Liver (tissue), 9 donors: ENCODE results near the gene RASSF10. TPM values are rescaled to one million over a fixed set of nuclear protein-coding genes. Genes with fewer than 3 reads are reported as not detected.

Experiments
- DNase-seq: peaks from one replicate; pipeline ENCODE4 v3.0.0-alpha.2; 2017; ENCODE audit warnings: low spot score
- H3K27ac ChIP-seq, 2 donors: one replicate each; pipeline ENCODE4 v1.7.0; 2013; ENCODE audit warnings: inconsistent platforms in 2 of 2, low read length in 2 of 2, control low read depth in 1 of 2, low read depth in 1 of 2, mild to moderate bottlenecking in 1 of 2
- H3K27me3 ChIP-seq, 4 donors: one replicate each; pipeline versions ENCODE4 v1.6.1 to v1.7.0; 2013; ENCODE audit warnings: low read length in 3 of 4, inconsistent platforms in 1 of 4, mild to moderate bottlenecking in 1 of 4, moderate library complexity in 1 of 4; ENCODE audit not compliant: control insufficient read depth in 4 of 4, insufficient read depth in 4 of 4
- H3K36me3 ChIP-seq, 4 donors: one replicate each; pipeline versions ENCODE4 v1.6.1 to v1.7.0; 2013; ENCODE audit warnings: low read length in 3 of 4, mild to moderate bottlenecking in 3 of 4, low read depth in 1 of 4, moderate library complexity in 1 of 4; ENCODE audit not compliant: control insufficient read depth in 4 of 4, insufficient read depth in 3 of 4
- H3K4me1 ChIP-seq, 4 donors: one replicate each; pipeline versions ENCODE4 v1.6.1 to v1.7.0; 2013; ENCODE audit warnings: low read length in 3 of 4, mild to moderate bottlenecking in 3 of 4, moderate library complexity in 1 of 4; ENCODE audit not compliant: control insufficient read depth in 4 of 4, insufficient read depth in 4 of 4
- H3K4me3 ChIP-seq, 3 donors: one replicate each; pipeline versions ENCODE4 v1.6.1 to v1.7.0; 2013; ENCODE audit warnings: low read length in 3 of 3, control low read depth in 1 of 3, low read depth in 1 of 3, mild to moderate bottlenecking in 1 of 3
- H3K9ac ChIP-seq, 2 donors: one replicate each; pipeline ENCODE4 v1.7.0; 2013; ENCODE audit warnings: low read length in 2 of 2, mild to moderate bottlenecking in 2 of 2, moderate library complexity in 2 of 2, control low read depth in 1 of 2, low read depth in 1 of 2
- H3K9me3 ChIP-seq, 4 donors: one replicate each; pipeline versions ENCODE4 v1.6.1 to v1.7.0; 2013; ENCODE audit warnings: low read length in 3 of 4; ENCODE audit not compliant: control insufficient read depth in 4 of 4
- CTCF ChIP-seq: fragments of 150-350 bp; IDR thresholded peaks from 2 replicates; pipeline ENCODE4 v1.5.1; 2017; ENCODE audit warnings: improper control_type of control experiment, low read depth, low read length; ENCODE audit not compliant: missing input control
- EGR1 ChIP-seq, 2 donors: IDR thresholded peaks; 2 replicates each; pipeline ENCODE4 v1.6.1; 2016 to 2018; ENCODE audit warnings: antibody characterized with exemption in 2 of 2, low read depth in 2 of 2
- FOXA2 ChIP-seq: IDR thresholded peaks from 2 replicates; pipeline ENCODE4 v1.6.1; 2016; ENCODE audit warnings: antibody characterized with exemption
- GABPA ChIP-seq, 2 donors: IDR thresholded peaks in 1 of 2; conservative IDR thresholded peaks in 1 of 2; 2 replicates each; pipeline ENCODE4 v1.6.1; 2016; ENCODE audit warnings: antibody characterized with exemption in 2 of 2, mild to moderate bottlenecking in 1 of 2, moderate library complexity in 1 of 2
- HNF4A ChIP-seq, 2 donors: conservative IDR thresholded peaks; 2 replicates each; pipeline ENCODE4 v1.6.1; 2016; ENCODE audit warnings: antibody characterized with exemption in 2 of 2, mild to moderate bottlenecking in 2 of 2
- HNF4G ChIP-seq: IDR thresholded peaks from 2 replicates; pipeline ENCODE4 v1.6.1; 2016; ENCODE audit warnings: antibody characterized with exemption
- MAX ChIP-seq: IDR thresholded peaks from 2 replicates; pipeline ENCODE4 v1.6.1; 2016; ENCODE audit warnings: antibody characterized with exemption
- NR2F2 ChIP-seq: IDR thresholded peaks from 2 replicates; pipeline ENCODE4 v1.6.1; 2016; ENCODE audit warnings: antibody characterized with exemption
- REST ChIP-seq: IDR thresholded peaks from 2 replicates; pipeline ENCODE4 v1.6.1; 2016; ENCODE audit warnings: antibody characterized with exemption, mild to moderate bottlenecking
- RXRA ChIP-seq, 2 donors: IDR thresholded peaks; 2 replicates each; pipeline ENCODE4 v1.6.1; 2017 to 2018; ENCODE audit warnings: antibody characterized with exemption in 2 of 2, mild to moderate bottlenecking in 1 of 2
- SP1 ChIP-seq: IDR thresholded peaks from 2 replicates; pipeline ENCODE4 v1.6.1; 2018; ENCODE audit warnings: antibody characterized with exemption, mild to moderate bottlenecking
- TAF1 ChIP-seq: conservative IDR thresholded peaks from 2 replicates; pipeline ENCODE4 v1.6.1; 2016; ENCODE audit warnings: antibody characterized with exemption, mild to moderate bottlenecking
- YY1 ChIP-seq: IDR thresholded peaks from 2 replicates; pipeline ENCODE4 v1.6.1; 2016; ENCODE audit warnings: antibody characterized with exemption, mild to moderate bottlenecking
- WGBS: extraction: QIAGEN DNeasy Blood & Tissue Kit; methylation state at CpG from one replicate; pipeline ENCODE4 v1.1.7; 2013; 5-methylcytosine and 5-hydroxymethylcytosine counted together
- polyA plus RNA-seq, 2 donors: library from polyadenylated mRNA; stranded (reverse) in 1 of 2; unstranded in 1 of 2; fragments of 200-250 nt in 1 of 2; fragments of >200 nt in 1 of 2; fragmentation: Nextera tagmentation in 1 of 2; extraction: Ambion mirVana in 1 of 2; gene quantifications; one replicate each; pipeline versions ENCODE4 v1.2.1 to v1.2.3, GENCODE V29; 2013 to 2015
- total RNA-seq, 2 donors: library from RNA; depleted of rRNA; stranded (reverse); fragments of >200 nt; gene quantifications; one replicate each; pipeline ENCODE4 v1.2.3, GENCODE V29; 2014
- TF ChIP-seq, protein P1 (sequence below): IDR thresholded peaks from 2 replicates; pipeline ENCODE4 v1.6.1; 2016; ENCODE audit warnings: antibody characterized with exemption
- TF ChIP-seq, protein P2 (sequence below): IDR thresholded peaks from 2 replicates; pipeline ENCODE4 v1.6.1; 2016; ENCODE audit warnings: antibody characterized with exemption
- donor health status: healthy.
- donor health status: healthy.
- donor health status: healthy.
- donor health status: healthy.
- donor health status: healthy.

RASSF10 gene
- total and polyA plus RNA-seq, 4 donors = 0.03 to 1.9 (median 0.08) TPM; not detected in 1

GRCh38 chr11:13008061-13008435 lies 1.1 kb upstream of the RASSF10 start (continued):
- peak in 1 of 2 donors; percentile 88 for TF ChIP-seq HNF4A (conservative IDR thresholded peaks at IDR 0.05)
- peak; percentile 81 for TF ChIP-seq FOXA2
- no peak for TF ChIP-seq GABPA (IDR thresholded peaks at IDR 0.05 in 1 of 2, conservative IDR thresholded peaks at IDR 0.05 in 1 of 2)
- TF ChIP-seq HNF4G = no peak

DNA sequence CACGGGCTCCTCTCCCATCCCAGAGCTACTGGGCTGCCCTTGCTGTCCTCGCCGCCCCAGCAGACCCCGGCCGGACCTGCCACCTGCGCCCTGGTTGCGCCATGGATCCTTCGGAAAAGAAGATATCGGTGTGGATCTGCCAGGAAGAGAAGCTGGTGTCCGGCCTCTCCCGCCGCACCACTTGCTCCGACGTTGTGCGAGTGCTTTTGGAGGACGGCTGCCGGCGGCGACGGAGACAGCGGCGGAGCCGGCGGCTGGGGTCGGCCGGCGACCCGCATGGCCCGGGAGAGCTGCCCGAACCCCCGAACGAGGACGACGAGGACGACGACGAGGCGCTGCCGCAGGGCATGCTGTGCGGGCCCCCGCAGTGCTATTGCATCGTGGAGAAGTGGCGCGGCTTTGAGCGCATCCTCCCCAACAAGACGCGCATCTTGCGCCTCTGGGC lies 382 bp downstream of the RASSF10 start:
- DNase-seq = no peak
- no peak overlapping the region for H3K9ac ChIP-seq
- H3K4me3 ChIP-seq = peak overlapping the region in 1 of 3 donors; percentile 9
- H3K27ac ChIP-seq = no peak overlapping the region
- peaks cover 25 to 52% (median 42%) of the 10 kb centered on the region in 4 donors for H3K4me1 ChIP-seq
- TF ChIP-seq RXRA (IDR thresholded peaks at IDR 0.05) (no peak), CTCF (no peak), EGR1 (IDR thresholded peaks at IDR 0.05; ENCODE audit: low read depth in 2 of 2) (no peak), MAX (no peak), TAF1 (no peak), YY1 (no peak), NR2F2 (no peak), HNF4G (no peak), FOXA2 (no peak), REST (no peak), HNF4A (conservative IDR thresholded peaks at IDR 0.05) (no peak), SP1 (no peak)
- TF ChIP-seq, protein P1, sequence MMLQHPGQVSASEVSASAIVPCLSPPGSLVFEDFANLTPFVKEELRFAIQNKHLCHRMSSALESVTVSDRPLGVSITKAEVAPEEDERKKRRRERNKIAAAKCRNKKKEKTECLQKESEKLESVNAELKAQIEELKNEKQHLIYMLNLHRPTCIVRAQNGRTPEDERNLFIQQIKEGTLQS = no peak
- TF ChIP-seq, protein P2, sequence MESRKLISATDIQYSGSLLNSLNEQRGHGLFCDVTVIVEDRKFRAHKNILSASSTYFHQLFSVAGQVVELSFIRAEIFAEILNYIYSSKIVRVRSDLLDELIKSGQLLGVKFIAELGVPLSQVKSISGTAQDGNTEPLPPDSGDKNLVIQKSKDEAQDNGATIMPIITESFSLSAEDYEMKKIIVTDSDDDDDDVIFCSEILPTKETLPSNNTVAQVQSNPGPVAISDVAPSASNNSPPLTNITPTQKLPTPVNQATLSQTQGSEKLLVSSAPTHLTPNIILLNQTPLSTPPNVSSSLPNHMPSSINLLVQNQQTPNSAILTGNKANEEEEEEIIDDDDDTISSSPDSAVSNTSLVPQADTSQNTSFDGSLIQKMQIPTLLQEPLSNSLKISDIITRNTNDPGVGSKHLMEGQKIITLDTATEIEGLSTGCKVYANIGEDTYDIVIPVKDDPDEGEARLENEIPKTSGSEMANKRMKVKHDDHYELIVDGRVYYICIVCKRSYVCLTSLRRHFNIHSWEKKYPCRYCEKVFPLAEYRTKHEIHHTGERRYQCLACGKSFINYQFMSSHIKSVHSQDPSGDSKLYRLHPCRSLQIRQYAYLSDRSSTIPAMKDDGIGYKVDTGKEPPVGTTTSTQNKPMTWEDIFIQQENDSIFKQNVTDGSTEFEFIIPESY = no peak
- no peaks in the 10 kb centered on the region for H3K36me3 ChIP-seq
- peaks cover 0 to 12% (median 4%) of the 10 kb centered on the region in 4 donors for H3K9me3 ChIP-seq
- 5% methylated on average over 48 of the region's 48 CpGs for WGBS
- H3K27me3 ChIP-seq = peaks cover 0 to 22% (median 7%) of the 10 kb centered on the region in 4 donors
